GM23338 (cell line): ENCODE data around the gene RAI14. TPM values are rescaled to one million over a fixed set of nuclear protein-coding genes. Genes with fewer than 3 reads are reported as not detected.

Source experiments
- ATAC-seq: fragments of 200-7000 bp; cut with Tn5 transposase; 3 replicates; pipeline ENCODE4 v1.9.1; 2020
- DNase-seq: peaks from one replicate; pipeline ENCODE4 v3.0.0-alpha.2; 2015; ENCODE audit warnings: low spot score
- H2AFZ ChIP-seq: fragments of 200-600 bp; sonication (generic); 2 replicates; pipeline ENCODE4 v1.8.0; 2016; ENCODE audit warnings: antibody characterized with exemption, mild to moderate bottlenecking, moderate library complexity
- H3F3A ChIP-seq: fragments of 200-600 bp; sonication (generic); replicated peaks from 2 replicates; pipeline ENCODE4 v1.8.0; 2017; ENCODE audit warnings: antibody characterized with exemption, mixed run types, low read depth
- H3K27ac ChIP-seq: fragments of 200-600 bp; sonication (generic); 2 replicates; pipeline ENCODE4 v1.6.1; 2016; ENCODE audit warnings: low read depth
- H3K27me3 ChIP-seq: fragments of 200-600 bp; sonication (generic); 2 replicates; pipeline ENCODE4 v1.8.0; 2016; ENCODE audit warnings: mild to moderate bottlenecking, mixed run types, moderate library complexity; ENCODE audit not compliant: insufficient read depth
- H3K36me3 ChIP-seq: fragments of 200-600 bp; sonication (generic); 2 replicates; pipeline ENCODE4 v1.8.0; 2016; ENCODE audit warnings: mild to moderate bottlenecking; ENCODE audit not compliant: insufficient read depth
- H3K4me1 ChIP-seq: fragments of 200-600 bp; sonication (generic); 2 replicates; pipeline ENCODE4 v1.8.0; 2016; ENCODE audit warnings: mild to moderate bottlenecking, moderate library complexity; ENCODE audit not compliant: insufficient read depth
- H3K4me2 ChIP-seq: fragments of 200-600 bp; sonication (generic); 2 replicates; pipeline ENCODE4 v1.7.1; 2017; ENCODE audit warnings: mixed run types
- H3K4me3 ChIP-seq: fragments of 200-600 bp; sonication (generic); 2 replicates; pipeline ENCODE4 v1.6.1; 2016; ENCODE audit warnings: mixed run types
- H3K79me2 ChIP-seq: fragments of 200-600 bp; sonication (generic); replicated peaks from 2 replicates; pipeline ENCODE4 v1.8.0; 2017; ENCODE audit warnings: mild to moderate bottlenecking; ENCODE audit not compliant: insufficient read depth
- H3K9me2 ChIP-seq: fragments of 200-600 bp; sonication (generic); 2 replicates; pipeline ENCODE4 v1.8.0; 2017; ENCODE audit not compliant: insufficient read depth
- H4K20me1 ChIP-seq: fragments of 200-600 bp; sonication (generic); replicated peaks from 2 replicates; pipeline ENCODE4 v1.8.0; 2017; ENCODE audit warnings: mild to moderate bottlenecking; ENCODE audit not compliant: insufficient read depth
- H3K27ac Mint-ChIP-seq: 2 replicates; pipeline ENCODE4 v1.8.0; 2020; ENCODE audit warnings: inconsistent platforms, mild to moderate bottlenecking, moderate library complexity, mixed read lengths
- H3K27me3 Mint-ChIP-seq: 3 replicates; pipeline ENCODE4 v1.8.0; 2022; ENCODE audit warnings: low read depth, mild to moderate bottlenecking, moderate library complexity, mixed read lengths, inconsistent platforms; ENCODE audit not compliant: insufficient read depth, poor library complexity
- H3K36me3 Mint-ChIP-seq: 3 replicates; pipeline ENCODE4 v1.8.0; 2021; ENCODE audit warnings: low read depth, mild to moderate bottlenecking, inconsistent platforms, moderate library complexity, mixed read lengths
- H3K4me1 Mint-ChIP-seq: 3 replicates; pipeline ENCODE4 v1.8.0; 2020; ENCODE audit warnings: mild to moderate bottlenecking, inconsistent platforms, mixed read lengths
- H3K4me3 Mint-ChIP-seq: 3 replicates; pipeline ENCODE4 v1.8.0; 2021; ENCODE audit warnings: moderate library complexity, mild to moderate bottlenecking, inconsistent platforms, mixed read lengths
- H3K9me3 Mint-ChIP-seq: 3 replicates; pipeline ENCODE4 v1.8.0; 2020; ENCODE audit warnings: moderate library complexity, mild to moderate bottlenecking, inconsistent platforms, mixed read lengths
- CREB1 ChIP-seq: fragments of 250-450 bp; sonication (Bioruptor Pico); IDR thresholded peaks from 2 replicates; pipeline ENCODE4 v1.5.0; 2020; ENCODE audit warnings: low read depth, mild to moderate bottlenecking, moderate library complexity
- EZH2 ChIP-seq: fragments of 200-600 bp; sonication (generic); IDR thresholded peaks from one replicate; pipeline ENCODE4 v1.8.0; 2017; ENCODE audit warnings: antibody characterized with exemption, mild to moderate bottlenecking, low read depth; ENCODE audit not compliant: unreplicated experiment
- EZH2phosphoT487 ChIP-seq: fragments of 200-600 bp; sonication (generic); IDR thresholded peaks from one replicate; pipeline ENCODE4 v1.8.1; 2018; ENCODE audit warnings: antibody characterized with exemption; ENCODE audit not compliant: unreplicated experiment
- JUNB ChIP-seq: IDR thresholded peaks from one replicate; pipeline ENCODE4 v1.6.1; 2016; ENCODE audit warnings: antibody characterized with exemption; ENCODE audit not compliant: unreplicated experiment
- NANOG ChIP-seq: IDR thresholded peaks from 2 replicates; pipeline ENCODE4 v1.6.1; 2016; ENCODE audit warnings: antibody characterized with exemption, borderline replicate concordance
- POLR2AphosphoS5 ChIP-seq: IDR thresholded peaks from 2 replicates; pipeline ENCODE4 v1.6.1; 2016; ENCODE audit warnings: antibody characterized with exemption, low read depth
- STAT1 ChIP-seq: IDR thresholded peaks from one replicate; pipeline ENCODE4 v1.6.1; 2016; ENCODE audit warnings: antibody characterized with exemption; ENCODE audit not compliant: unreplicated experiment
- ZNF114 ChIP-seq: fragments of 250-450 bp; sonication (Bioruptor Pico); IDR thresholded peaks from 2 replicates; pipeline ENCODE4 v1.5.0; 2020; ENCODE audit warnings: mild to moderate bottlenecking, moderate library complexity
- ZNF331 ChIP-seq: fragments of 250-450 bp; sonication (Bioruptor Pico); IDR thresholded peaks from 2 replicates; pipeline ENCODE4 v1.5.0; 2020; ENCODE audit warnings: low read depth, mild to moderate bottlenecking, moderate library complexity
- polyA plus RNA-seq: library from polyadenylated mRNA; unstranded; fragments of >200 nt; fragmentation: Nextera tagmentation; extraction: Ambion mirVana; gene quantifications from 2 replicates; pipeline ENCODE4 v1.2.1, GENCODE V29; 2016
- total RNA-seq: library from RNA; depleted of rRNA; stranded (reverse); fragments of >200 nt; shearing (Covaris generic); gene quantifications from 2 replicates; pipeline ENCODE4 v1.2.3, GENCODE V29; 2014
- TF ChIP-seq, protein P1 (sequence below), 2 experiments: fragments of 200-600 bp in 1 of 2; sonication (generic) in 1 of 2; conservative IDR thresholded peaks; 2 replicates each; pipeline versions ENCODE4 v1.5.1 to v1.6.1; 2016 to 2017; ENCODE audit warnings: antibody characterized with exemption in 2 of 2, low read depth in 2 of 2, mild to moderate bottlenecking in 2 of 2, moderate library complexity in 1 of 2
- TF ChIP-seq, protein P2 (sequence below): IDR thresholded peaks from one replicate; pipeline ENCODE4 v1.6.1; 2018; ENCODE audit warnings: antibody characterized with exemption; ENCODE audit not compliant: unreplicated experiment
- TF ChIP-seq, protein P3 (sequence below): IDR thresholded peaks from 2 replicates; pipeline ENCODE4 v1.6.1; 2016; ENCODE audit warnings: antibody characterized with exemption
- TF ChIP-seq, protein P4 (sequence below): fragments of 250-450 bp; sonication (Bioruptor Pico); IDR thresholded peaks from 2 replicates; pipeline ENCODE4 v1.5.0; 2020; ENCODE audit warnings: mild to moderate bottlenecking, moderate library complexity

RAI14 gene
- total and polyA plus RNA-seq, 2 experiments from 2014 or later, result 58.8 to 95.8 TPM

DNA sequence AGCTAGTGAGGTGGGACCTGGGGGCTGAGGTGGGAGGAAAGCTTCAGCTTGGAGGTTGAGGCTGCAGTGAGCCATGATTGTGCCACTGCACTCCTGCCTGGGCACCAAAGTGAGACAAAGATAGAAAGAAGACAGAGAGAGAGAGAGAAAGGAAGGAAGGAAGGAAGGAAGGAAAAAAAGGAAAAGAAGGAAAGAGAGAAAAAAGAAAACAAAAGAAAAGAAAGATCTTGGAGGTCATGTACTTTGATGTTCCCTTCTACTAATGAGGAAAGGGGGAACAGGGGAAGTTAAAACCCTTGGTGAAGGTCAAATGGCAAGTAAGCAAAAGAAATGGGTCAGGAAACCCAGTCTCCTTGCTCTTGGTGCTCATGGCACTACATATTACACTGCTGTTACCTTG lies 2.4 kb upstream of the RAI14 start:
- H3K27me3 ChIP-seq, result no peaks in the 10 kb centered on the region
- no peak overlapping the region for H3K4me2 ChIP-seq
- no peak overlapping the region for H3K27ac ChIP-seq
- Mint-ChIP-seq H3K36me3 (peaks cover 7% of the 10 kb centered on the region; the same call in 2 of the 3 replicates), H3K27ac (no peak overlapping the region), H3K4me1 (peaks cover 33% of the 10 kb centered on the region), H3K9me3 (peaks cover 2% of the 10 kb centered on the region; the same call in 1 of the 3 replicates), H3K27me3 (peaks cover 4% of the 10 kb centered on the region), H3K4me3 (no peak overlapping the region)
- H3F3A ChIP-seq, result peaks cover 4% of the 10 kb centered on the region
- peaks cover 27% of the 10 kb centered on the region for H3K4me1 ChIP-seq
- H3K36me3 ChIP-seq, result no peaks in the 10 kb centered on the region
- peaks cover 9% of the 10 kb centered on the region; the same call in 1 of the 2 replicates for H4K20me1 ChIP-seq
- ATAC-seq (no peak), DNase-seq (no peak)
- no peak overlapping the region for H3K4me3 ChIP-seq
- no peaks in the 10 kb centered on the region for H3K9me2 ChIP-seq
- TF ChIP-seq, protein P1, sequence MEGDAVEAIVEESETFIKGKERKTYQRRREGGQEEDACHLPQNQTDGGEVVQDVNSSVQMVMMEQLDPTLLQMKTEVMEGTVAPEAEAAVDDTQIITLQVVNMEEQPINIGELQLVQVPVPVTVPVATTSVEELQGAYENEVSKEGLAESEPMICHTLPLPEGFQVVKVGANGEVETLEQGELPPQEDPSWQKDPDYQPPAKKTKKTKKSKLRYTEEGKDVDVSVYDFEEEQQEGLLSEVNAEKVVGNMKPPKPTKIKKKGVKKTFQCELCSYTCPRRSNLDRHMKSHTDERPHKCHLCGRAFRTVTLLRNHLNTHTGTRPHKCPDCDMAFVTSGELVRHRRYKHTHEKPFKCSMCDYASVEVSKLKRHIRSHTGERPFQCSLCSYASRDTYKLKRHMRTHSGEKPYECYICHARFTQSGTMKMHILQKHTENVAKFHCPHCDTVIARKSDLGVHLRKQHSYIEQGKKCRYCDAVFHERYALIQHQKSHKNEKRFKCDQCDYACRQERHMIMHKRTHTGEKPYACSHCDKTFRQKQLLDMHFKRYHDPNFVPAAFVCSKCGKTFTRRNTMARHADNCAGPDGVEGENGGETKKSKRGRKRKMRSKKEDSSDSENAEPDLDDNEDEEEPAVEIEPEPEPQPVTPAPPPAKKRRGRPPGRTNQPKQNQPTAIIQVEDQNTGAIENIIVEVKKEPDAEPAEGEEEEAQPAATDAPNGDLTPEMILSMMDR (conservative IDR thresholded peaks at IDR 0.05; ENCODE audit: low read depth in 2 of 2), result no peak
- TF ChIP-seq, protein P2, sequence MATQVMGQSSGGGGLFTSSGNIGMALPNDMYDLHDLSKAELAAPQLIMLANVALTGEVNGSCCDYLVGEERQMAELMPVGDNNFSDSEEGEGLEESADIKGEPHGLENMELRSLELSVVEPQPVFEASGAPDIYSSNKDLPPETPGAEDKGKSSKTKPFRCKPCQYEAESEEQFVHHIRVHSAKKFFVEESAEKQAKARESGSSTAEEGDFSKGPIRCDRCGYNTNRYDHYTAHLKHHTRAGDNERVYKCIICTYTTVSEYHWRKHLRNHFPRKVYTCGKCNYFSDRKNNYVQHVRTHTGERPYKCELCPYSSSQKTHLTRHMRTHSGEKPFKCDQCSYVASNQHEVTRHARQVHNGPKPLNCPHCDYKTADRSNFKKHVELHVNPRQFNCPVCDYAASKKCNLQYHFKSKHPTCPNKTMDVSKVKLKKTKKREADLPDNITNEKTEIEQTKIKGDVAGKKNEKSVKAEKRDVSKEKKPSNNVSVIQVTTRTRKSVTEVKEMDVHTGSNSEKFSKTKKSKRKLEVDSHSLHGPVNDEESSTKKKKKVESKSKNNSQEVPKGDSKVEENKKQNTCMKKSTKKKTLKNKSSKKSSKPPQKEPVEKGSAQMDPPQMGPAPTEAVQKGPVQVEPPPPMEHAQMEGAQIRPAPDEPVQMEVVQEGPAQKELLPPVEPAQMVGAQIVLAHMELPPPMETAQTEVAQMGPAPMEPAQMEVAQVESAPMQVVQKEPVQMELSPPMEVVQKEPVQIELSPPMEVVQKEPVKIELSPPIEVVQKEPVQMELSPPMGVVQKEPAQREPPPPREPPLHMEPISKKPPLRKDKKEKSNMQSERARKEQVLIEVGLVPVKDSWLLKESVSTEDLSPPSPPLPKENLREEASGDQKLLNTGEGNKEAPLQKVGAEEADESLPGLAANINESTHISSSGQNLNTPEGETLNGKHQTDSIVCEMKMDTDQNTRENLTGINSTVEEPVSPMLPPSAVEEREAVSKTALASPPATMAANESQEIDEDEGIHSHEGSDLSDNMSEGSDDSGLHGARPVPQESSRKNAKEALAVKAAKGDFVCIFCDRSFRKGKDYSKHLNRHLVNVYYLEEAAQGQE, result no peak
- TF ChIP-seq CREB1 (CRISPR knock-in tag) (no peak), POLR2AphosphoS5 (no peak), JUNB (no peak), ZNF331 (CRISPR knock-in tag) (no peak), EZH2 (no peak), STAT1 (no peak), NANOG (no peak), EZH2phosphoT487 (no peak), ZNF114 (CRISPR knock-in tag) (no peak)
- TF ChIP-seq, protein P3, sequence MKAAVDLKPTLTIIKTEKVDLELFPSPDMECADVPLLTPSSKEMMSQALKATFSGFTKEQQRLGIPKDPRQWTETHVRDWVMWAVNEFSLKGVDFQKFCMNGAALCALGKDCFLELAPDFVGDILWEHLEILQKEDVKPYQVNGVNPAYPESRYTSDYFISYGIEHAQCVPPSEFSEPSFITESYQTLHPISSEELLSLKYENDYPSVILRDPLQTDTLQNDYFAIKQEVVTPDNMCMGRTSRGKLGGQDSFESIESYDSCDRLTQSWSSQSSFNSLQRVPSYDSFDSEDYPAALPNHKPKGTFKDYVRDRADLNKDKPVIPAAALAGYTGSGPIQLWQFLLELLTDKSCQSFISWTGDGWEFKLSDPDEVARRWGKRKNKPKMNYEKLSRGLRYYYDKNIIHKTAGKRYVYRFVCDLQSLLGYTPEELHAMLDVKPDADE, result no peak
- TF ChIP-seq, protein P4, sequence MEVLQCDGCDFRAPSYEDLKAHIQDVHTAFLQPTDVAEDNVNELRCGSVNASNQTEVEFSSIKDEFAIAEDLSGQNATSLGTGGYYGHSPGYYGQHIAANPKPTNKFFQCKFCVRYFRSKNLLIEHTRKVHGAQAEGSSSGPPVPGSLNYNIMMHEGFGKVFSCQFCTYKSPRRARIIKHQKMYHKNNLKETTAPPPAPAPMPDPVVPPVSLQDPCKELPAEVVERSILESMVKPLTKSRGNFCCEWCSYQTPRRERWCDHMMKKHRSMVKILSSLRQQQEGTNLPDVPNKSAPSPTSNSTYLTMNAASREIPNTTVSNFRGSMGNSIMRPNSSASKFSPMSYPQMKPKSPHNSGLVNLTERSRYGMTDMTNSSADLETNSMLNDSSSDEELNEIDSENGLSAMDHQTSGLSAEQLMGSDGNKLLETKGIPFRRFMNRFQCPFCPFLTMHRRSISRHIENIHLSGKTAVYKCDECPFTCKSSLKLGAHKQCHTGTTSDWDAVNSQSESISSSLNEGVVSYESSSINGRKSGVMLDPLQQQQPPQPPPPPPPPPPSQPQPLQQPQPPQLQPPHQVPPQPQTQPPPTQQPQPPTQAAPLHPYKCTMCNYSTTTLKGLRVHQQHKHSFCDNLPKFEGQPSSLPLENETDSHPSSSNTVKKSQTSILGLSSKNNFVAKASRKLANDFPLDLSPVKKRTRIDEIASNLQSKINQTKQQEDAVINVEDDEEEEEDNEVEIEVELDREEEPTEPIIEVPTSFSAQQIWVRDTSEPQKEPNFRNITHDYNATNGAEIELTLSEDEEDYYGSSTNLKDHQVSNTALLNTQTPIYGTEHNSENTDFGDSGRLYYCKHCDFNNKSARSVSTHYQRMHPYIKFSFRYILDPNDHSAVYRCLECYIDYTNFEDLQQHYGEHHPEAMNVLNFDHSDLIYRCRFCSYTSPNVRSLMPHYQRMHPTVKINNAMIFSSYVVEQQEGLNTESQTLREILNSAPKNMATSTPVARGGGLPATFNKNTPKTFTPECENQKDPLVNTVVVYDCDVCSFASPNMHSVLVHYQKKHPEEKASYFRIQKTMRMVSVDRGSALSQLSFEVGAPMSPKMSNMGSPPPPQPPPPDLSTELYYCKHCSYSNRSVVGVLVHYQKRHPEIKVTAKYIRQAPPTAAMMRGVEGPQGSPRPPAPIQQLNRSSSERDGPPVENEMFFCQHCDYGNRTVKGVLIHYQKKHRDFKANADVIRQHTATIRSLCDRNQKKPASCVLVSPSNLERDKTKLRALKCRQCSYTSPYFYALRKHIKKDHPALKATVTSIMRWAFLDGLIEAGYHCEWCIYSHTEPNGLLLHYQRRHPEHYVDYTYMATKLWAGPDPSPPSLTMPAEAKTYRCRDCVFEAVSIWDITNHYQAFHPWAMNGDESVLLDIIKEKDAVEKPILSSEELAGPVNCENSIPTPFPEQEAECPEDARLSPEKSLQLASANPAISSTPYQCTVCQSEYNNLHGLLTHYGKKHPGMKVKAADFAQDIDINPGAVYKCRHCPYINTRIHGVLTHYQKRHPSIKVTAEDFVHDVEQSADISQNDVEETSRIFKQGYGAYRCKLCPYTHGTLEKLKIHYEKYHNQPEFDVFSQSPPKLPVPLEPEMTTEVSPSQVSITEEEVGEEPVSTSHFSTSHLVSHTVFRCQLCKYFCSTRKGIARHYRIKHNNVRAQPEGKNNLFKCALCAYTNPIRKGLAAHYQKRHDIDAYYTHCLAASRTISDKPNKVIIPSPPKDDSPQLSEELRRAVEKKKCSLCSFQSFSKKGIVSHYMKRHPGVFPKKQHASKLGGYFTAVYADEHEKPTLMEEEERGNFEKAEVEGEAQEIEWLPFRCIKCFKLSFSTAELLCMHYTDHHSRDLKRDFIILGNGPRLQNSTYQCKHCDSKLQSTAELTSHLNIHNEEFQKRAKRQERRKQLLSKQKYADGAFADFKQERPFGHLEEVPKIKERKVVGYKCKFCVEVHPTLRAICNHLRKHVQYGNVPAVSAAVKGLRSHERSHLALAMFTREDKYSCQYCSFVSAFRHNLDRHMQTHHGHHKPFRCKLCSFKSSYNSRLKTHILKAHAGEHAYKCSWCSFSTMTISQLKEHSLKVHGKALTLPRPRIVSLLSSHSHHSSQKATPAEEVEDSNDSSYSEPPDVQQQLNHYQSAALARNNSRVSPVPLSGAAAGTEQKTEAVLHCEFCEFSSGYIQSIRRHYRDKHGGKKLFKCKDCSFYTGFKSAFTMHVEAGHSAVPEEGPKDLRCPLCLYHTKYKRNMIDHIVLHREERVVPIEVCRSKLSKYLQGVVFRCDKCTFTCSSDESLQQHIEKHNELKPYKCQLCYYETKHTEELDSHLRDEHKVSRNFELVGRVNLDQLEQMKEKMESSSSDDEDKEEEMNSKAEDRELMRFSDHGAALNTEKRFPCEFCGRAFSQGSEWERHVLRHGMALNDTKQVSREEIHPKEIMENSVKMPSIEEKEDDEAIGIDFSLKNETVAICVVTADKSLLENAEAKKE (CRISPR knock-in tag), result no peak
- no peak overlapping the region for H2AFZ ChIP-seq
- H3K79me2 ChIP-seq, result peaks cover 19% of the 10 kb centered on the region
